PC-3 (cell line): ENCODE data around the gene COPS8. TPM values are rescaled to one million over a fixed set of nuclear protein-coding genes. Genes with fewer than 3 reads are reported as not detected.

Experiments
- ATAC-seq: fragments of 200-7000 bp; cut with Tn5 transposase; 2 replicates; pipeline ENCODE4 v1.9.1; 2020; ENCODE audit warnings: mild to moderate bottlenecking, moderate library complexity
- BruUV-seq: library from RNA; stranded (reverse); fragments of 400-500 nt; replicated peaks from 2 replicates; lab custom pipeline; 2021; lab: Mats Ljungman, UMichigan
- CTCF ChIA-PET: fragments of 300-600 bp; sonication (Branson Sonifier 250); formaldehyde crosslinking; loops from one replicate; lab custom pipeline; 2022; ENCODE audit warnings: antibody characterized with exemption; lab: Charles Lee
- POLR2A ChIA-PET: fragments of 300-600 bp; sonication (Branson Sonifier 250); formaldehyde crosslinking; loops from one replicate; lab custom pipeline; 2022; ENCODE audit warnings: antibody characterized with exemption; ENCODE audit not compliant: unreplicated experiment; lab: Charles Lee
- DNase-seq: peaks from one replicate; pipeline ENCODE4 v3.0.0-alpha.2; 2015
- H2AFZ ChIP-seq: fragments of 300-600 bp; sonication (generic); 2 replicates; pipeline ENCODE4 v1.6.0; 2016; ENCODE audit warnings: antibody characterized with exemption, low read length
- H3F3A ChIP-seq: fragments of 300-600 bp; sonication (generic); one replicate; pipeline ENCODE4 v1.6.0; 2017; ENCODE audit warnings: antibody characterized with exemption, low read length, control low read depth, mild to moderate bottlenecking; ENCODE audit not compliant: unreplicated experiment
- H3K27ac ChIP-seq: fragments of 300-600 bp; sonication (generic); 2 replicates; pipeline ENCODE4 v1.5.1; 2016; ENCODE audit warnings: mild to moderate bottlenecking, low read length
- H3K27me3 ChIP-seq: fragments of 300-600 bp; sonication (generic); 2 replicates; pipeline ENCODE4 v1.6.1; 2016; ENCODE audit warnings: low read length, mixed read lengths
- H3K36me3 ChIP-seq: fragments of 300-600 bp; sonication (generic); 2 replicates; pipeline ENCODE4 v1.6.1; 2016; ENCODE audit warnings: low read depth, mixed run types, low read length, mixed read lengths
- H3K4me1 ChIP-seq: fragments of 300-600 bp; sonication (generic); 2 replicates; pipeline ENCODE4 v1.5.1; 2016; ENCODE audit warnings: low read length; ENCODE audit not compliant: insufficient read depth
- H3K4me2 ChIP-seq: fragments of 300-600 bp; sonication (generic); 2 replicates; pipeline ENCODE4 v1.6.0; 2016; ENCODE audit warnings: low read length
- H3K4me3 ChIP-seq: fragments of 300-600 bp; sonication (generic); 2 replicates; pipeline ENCODE4 v1.5.1; 2016; ENCODE audit warnings: mild to moderate bottlenecking, low read length, mixed read lengths
- H3K79me2 ChIP-seq: fragments of 300-600 bp; sonication (generic); 2 replicates; pipeline ENCODE4 v1.6.1; 2017; ENCODE audit warnings: low read length, mixed read lengths
- H3K9ac ChIP-seq: fragments of 300-600 bp; sonication (generic); 2 replicates; pipeline ENCODE4 v1.6.0; 2016; ENCODE audit warnings: mild to moderate bottlenecking, low read length
- H3K9me2 ChIP-seq: fragments of 300-600 bp; sonication (generic); replicated peaks from 2 replicates; pipeline ENCODE4 v1.6.1; 2016; ENCODE audit warnings: mixed run types, low read length, mixed read lengths
- H3K9me3 ChIP-seq: fragments of 300-600 bp; sonication (generic); 2 replicates; pipeline ENCODE4 v1.6.1; 2016; ENCODE audit warnings: low read length, mixed read lengths
- H4K20me1 ChIP-seq: fragments of 300-600 bp; sonication (generic); 2 replicates; pipeline ENCODE4 v1.6.1; 2016; ENCODE audit warnings: low read length, mixed read lengths
- CTCF ChIP-seq: fragments of 300-600 bp; sonication (generic); conservative IDR thresholded peaks from 2 replicates; pipeline ENCODE4 v1.5.1; 2017; ENCODE audit warnings: antibody characterized with exemption, low read depth, mild to moderate bottlenecking, low read length
- EZH2 ChIP-seq: fragments of 300-600 bp; sonication (generic); IDR thresholded peaks from one replicate; pipeline ENCODE4 v1.6.1; 2017; ENCODE audit warnings: antibody characterized with exemption, mild to moderate bottlenecking, low read length; ENCODE audit not compliant: unreplicated experiment
- EZH2phosphoT487 ChIP-seq: fragments of 300-600 bp; sonication (generic); IDR thresholded peaks from 2 replicates; pipeline ENCODE4 v1.6.1; 2018; ENCODE audit warnings: mild to moderate bottlenecking, antibody characterized with exemption, low read length, borderline replicate concordance
- intact Hi-C: fragments of 100-400 bp; cut with micrococcal nuclease; formaldehyde crosslinking; loops from 2 replicates; pipeline ENCODE4 v1.9.0; 2023
- total RNA-seq: library from RNA; depleted of rRNA; stranded (reverse); fragments of >200 nt; gene quantifications from 2 replicates; pipeline ENCODE4 v1.2.3, GENCODE V29; 2014

COPS8 gene
- total RNA-seq, 1 experiment from 2014 or later = 109 TPM

GRCh38 chr2:237129625-237130263 lies 44.1 kb downstream of the COPS8 start:
- H3K9ac ChIP-seq = no peak overlapping the region
- intact Hi-C loops = no loop called here
- no peak overlapping the region for H3K4me3 ChIP-seq
- no peak overlapping the region for H2AFZ ChIP-seq
- DNase-seq (no peak), ATAC-seq (no peak)
- H3K9me3 ChIP-seq = no peaks in the 10 kb centered on the region
- TF ChIP-seq EZH2phosphoT487 = no peak
- TF ChIP-seq CTCF = no peak
- TF ChIP-seq EZH2 = no peak
- H3K36me3 ChIP-seq = no peaks in the 10 kb centered on the region
- ChIA-PET POLR2A (no interaction called here), CTCF (no interaction called here)
- peaks cover 15% of the 10 kb centered on the region for H3K4me1 ChIP-seq
- H3K27me3 ChIP-seq = no peaks in the 10 kb centered on the region
- H3K79me2 ChIP-seq = no peaks in the 10 kb centered on the region
- BruUV-seq = no TSS peak
- no peak overlapping the region for H3K27ac ChIP-seq
- H3K9me2 ChIP-seq = no peaks in the 10 kb centered on the region
- H3F3A ChIP-seq = no peaks in the 10 kb centered on the region
- H3K4me2 ChIP-seq = no peak overlapping the region
- H4K20me1 ChIP-seq = no peaks in the 10 kb centered on the region

GRCh38 chr2:237130562-237131421 lies 45.1 kb downstream of the COPS8 start:
- H3K79me2 ChIP-seq = no peaks in the 10 kb centered on the region
- no peaks in the 10 kb centered on the region for H4K20me1 ChIP-seq
- peaks cover 15% of the 10 kb centered on the region for H3K4me1 ChIP-seq
- H3K36me3 ChIP-seq = no peaks in the 10 kb centered on the region
- BruUV-seq = no TSS peak
- no peaks in the 10 kb centered on the region for H3K9me2 ChIP-seq
- no peak overlapping the region for H3K27ac ChIP-seq
- no peaks in the 10 kb centered on the region for H3K9me3 ChIP-seq
- POLR2A ChIA-PET = no interaction called here
- DNase-seq = no peak
- no peak for ATAC-seq
- no peak overlapping the region for H3K4me2 ChIP-seq
- TF ChIP-seq EZH2 (no peak), CTCF (no peak), EZH2phosphoT487 (no peak)
- intact Hi-C loops = no loop called here
- no peaks in the 10 kb centered on the region for H3F3A ChIP-seq
- CTCF ChIA-PET = no interaction called here
- no peak overlapping the region for H2AFZ ChIP-seq
- no peak overlapping the region for H3K9ac ChIP-seq
- H3K4me3 ChIP-seq = no peak overlapping the region
- H3K27me3 ChIP-seq = no peaks in the 10 kb centered on the region
